Measurements from ENCODE around the gene MST1R.

GRCh38 chr3:49912881-49913281, 9.2 kb upstream of the MST1R start:
- TF ChIP-seq POLR2A (IDR thresholded peaks at IDR 0.05; ENCODE audit: low read length) (no peak), CTCF (IDR thresholded peaks at IDR 0.05) (no peak), MAX (IDR thresholded peaks at IDR 0.05) (no peak), JUN (IDR thresholded peaks at IDR 0.05) (no peak), ELK1 (IDR thresholded peaks at IDR 0.05; ENCODE audit: low read depth, low read length) (no peak), FOSL2 (IDR thresholded peaks at IDR 0.05) (no peak), FOSL2 (CRISPR knock-in tag; IDR thresholded peaks at IDR 0.05) (no peak), RAD21 (conservative IDR thresholded peaks at IDR 0.05 in 1 of 2, IDR thresholded peaks at IDR 0.05 in 1 of 2) (no peak), NPAS2 (CRISPR knock-in tag; IDR thresholded peaks at IDR 0.05; ENCODE audit: borderline replicate concordance) (no peak)
